ENCODE results near the gene MTHFD1L.

DNA sequence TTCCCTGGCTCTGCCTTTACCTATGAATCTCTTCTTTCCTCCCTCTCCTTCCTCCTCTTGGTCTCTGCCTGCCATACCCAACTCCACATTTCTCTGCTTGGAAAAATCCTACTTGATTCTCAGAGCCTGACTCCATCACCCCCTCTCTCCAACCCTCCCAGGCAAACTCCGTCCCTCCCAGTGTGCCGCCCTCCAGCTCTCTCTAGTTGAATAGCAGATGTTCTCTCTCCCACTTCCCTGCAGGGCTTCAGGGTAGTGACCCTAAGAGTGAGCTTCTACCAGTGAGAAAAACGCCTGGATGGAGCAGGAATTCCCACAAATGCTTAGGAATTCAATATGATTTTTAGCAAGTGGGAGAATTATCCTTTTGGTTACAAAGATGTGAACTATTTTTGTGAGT is 141.6 kb downstream of the MTHFD1L start:
- TF ChIP-seq, protein P1, sequence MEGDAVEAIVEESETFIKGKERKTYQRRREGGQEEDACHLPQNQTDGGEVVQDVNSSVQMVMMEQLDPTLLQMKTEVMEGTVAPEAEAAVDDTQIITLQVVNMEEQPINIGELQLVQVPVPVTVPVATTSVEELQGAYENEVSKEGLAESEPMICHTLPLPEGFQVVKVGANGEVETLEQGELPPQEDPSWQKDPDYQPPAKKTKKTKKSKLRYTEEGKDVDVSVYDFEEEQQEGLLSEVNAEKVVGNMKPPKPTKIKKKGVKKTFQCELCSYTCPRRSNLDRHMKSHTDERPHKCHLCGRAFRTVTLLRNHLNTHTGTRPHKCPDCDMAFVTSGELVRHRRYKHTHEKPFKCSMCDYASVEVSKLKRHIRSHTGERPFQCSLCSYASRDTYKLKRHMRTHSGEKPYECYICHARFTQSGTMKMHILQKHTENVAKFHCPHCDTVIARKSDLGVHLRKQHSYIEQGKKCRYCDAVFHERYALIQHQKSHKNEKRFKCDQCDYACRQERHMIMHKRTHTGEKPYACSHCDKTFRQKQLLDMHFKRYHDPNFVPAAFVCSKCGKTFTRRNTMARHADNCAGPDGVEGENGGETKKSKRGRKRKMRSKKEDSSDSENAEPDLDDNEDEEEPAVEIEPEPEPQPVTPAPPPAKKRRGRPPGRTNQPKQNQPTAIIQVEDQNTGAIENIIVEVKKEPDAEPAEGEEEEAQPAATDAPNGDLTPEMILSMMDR (IDR thresholded peaks at IDR 0.05): no peak
- TF ChIP-seq POLR2A (IDR thresholded peaks at IDR 0.05): no peak
